KOPT-K1 (cell line): ENCODE data around the gene ANXA11.
"Not testable (repeated sequence)": the region's sequence is repeated elsewhere in the genome, so short reads cannot be mapped to it uniquely, and the experiment has no call there.

Experiments
- H3K27ac ChIP-seq: fragments of 200-600 bp; sonication (generic); 2 replicates; pipeline ENCODE4 v1.5.1; 2016; ENCODE audit warnings: antibody characterized with exemption, mild to moderate bottlenecking, low read depth, low read length; ENCODE audit not compliant: poor library complexity, severe bottlenecking
- H3K36me3 ChIP-seq: fragments of 200-600 bp; sonication (generic); 2 replicates; pipeline ENCODE4 v1.5.1; 2017; ENCODE audit warnings: antibody characterized with exemption, mild to moderate bottlenecking, low read length, moderate library complexity; ENCODE audit not compliant: insufficient read depth
- H3K9me3 ChIP-seq: fragments of 200-600 bp; sonication (generic); 2 replicates; pipeline ENCODE4 v1.5.1; 2017; ENCODE audit warnings: antibody characterized with exemption, low read length, mild to moderate bottlenecking; ENCODE audit not compliant: insufficient read depth, poor library complexity, severe bottlenecking

ANXA11 gene

DNA sequence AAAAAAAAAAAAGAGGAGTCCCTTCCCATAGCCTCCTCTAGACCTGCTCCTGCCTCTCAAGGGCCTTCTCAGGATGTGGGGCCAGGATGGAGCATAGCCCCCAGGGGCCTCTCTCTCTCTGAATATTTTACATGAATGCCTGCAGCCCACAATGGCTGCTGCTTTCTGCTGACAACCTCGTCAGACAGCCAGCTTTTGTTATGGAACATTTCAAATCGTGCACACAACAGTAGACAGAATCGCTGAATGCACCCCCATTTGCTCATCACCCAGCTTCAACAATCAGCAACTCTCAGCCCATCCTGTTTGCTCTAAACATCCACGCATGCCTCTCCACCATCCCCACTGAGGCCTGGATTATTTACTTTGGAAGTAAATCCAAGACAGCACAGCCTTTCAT is 67.4 kb downstream of the ANXA11 start:
- H3K9me3 ChIP-seq, result no peaks in the 10 kb centered on the region
- no peaks in the 10 kb centered on the region for H3K36me3 ChIP-seq
- H3K27ac ChIP-seq, result no peak overlapping the region

DNA sequence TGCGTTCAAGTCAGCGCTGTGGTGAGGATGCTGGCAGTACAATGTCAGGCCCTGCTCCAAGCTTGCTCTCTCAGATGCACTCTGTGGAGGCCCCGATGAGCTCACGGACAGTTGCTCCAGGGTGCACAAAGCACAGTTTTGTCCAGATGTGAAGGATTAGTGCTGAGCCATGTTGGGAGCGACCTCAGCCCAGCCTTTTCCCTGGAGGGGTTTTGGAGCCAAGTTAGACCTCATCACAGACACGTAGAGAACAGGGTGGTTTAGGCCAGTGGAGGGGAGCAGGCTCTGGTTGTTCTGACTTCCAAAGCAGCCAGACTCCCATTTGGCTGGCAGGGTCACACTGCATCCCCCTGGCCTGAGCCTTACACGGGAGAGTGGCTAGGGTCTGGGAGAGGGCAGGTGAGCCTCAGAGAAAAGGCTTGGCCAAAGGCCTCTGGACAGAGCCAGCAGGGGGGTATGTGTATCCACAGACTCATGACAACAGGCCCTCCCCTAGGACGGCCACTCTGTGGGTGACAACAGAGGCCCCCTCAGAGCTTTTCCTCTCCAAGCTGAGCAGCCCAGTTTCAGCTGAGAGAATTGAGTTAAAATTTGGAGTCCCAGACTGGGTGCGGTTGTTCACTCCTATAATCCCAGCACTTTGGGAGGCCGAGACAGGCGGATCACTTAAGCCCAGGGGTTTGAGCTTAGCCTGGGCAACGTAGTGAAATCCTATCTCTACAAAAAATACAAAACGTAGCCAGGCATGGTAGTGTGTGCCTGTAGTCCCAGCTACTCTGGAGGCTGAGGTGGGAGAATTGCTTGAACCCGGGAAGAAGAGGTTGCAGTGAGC is 68.1 kb downstream of the ANXA11 start:
- Histone ChIP-seq H3K36me3 (no peaks in the 10 kb centered on the region), H3K27ac (no peak overlapping the region), H3K9me3 (no peaks in the 10 kb centered on the region)

- Histone ChIP-seq H3K36me3 (no peaks in the 10 kb centered on the region), H3K27ac (no peak overlapping the region), H3K9me3 (no peaks in the 10 kb centered on the region)
These were observed 69.2 kb downstream of the ANXA11 start for GRCh38 chr10:80136134-80136571.

DNA sequence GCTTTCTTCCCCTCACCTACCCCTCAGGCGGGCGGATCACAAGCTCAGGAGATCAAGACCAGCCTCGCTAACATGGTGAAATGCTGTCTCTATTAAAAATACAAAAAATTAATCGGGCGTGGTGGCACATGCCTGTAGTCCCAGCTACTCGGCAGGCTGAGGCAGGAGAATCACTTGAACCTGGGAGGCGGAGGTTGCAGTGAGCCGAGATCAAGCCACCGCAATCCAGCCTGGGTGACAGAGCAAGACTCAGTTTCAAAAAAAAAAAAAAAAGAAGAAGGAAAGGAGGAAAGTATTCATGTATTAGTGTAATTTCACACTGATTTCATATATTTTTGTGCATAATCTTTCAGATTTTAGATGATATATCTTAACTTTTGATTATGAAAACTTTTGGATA is 71.7 kb downstream of the ANXA11 start:
- not testable (repeated sequence) for H3K27ac ChIP-seq, H3K9me3 ChIP-seq, H3K36me3 ChIP-seq

GRCh38 chr10:80133206-80133605 is 72.1 kb downstream of the ANXA11 start:
- Histone ChIP-seq H3K27ac (no peak overlapping the region), H3K9me3 (no peaks in the 10 kb centered on the region), H3K36me3 (no peaks in the 10 kb centered on the region)

GRCh38 chr10:80132299-80133139 is 72.8 kb downstream of the ANXA11 start, which contains the start of gene PLAC9:
Gene PLAC9, plus strand, starts transcription at chr10:80132730. Its CDS starts 33 bp downstream, at chr10:80132763.
- Histone ChIP-seq H3K36me3 (no peaks in the 10 kb centered on the region), H3K9me3 (no peaks in the 10 kb centered on the region), H3K27ac (no peak within 1 kb of the TSS)

DNA sequence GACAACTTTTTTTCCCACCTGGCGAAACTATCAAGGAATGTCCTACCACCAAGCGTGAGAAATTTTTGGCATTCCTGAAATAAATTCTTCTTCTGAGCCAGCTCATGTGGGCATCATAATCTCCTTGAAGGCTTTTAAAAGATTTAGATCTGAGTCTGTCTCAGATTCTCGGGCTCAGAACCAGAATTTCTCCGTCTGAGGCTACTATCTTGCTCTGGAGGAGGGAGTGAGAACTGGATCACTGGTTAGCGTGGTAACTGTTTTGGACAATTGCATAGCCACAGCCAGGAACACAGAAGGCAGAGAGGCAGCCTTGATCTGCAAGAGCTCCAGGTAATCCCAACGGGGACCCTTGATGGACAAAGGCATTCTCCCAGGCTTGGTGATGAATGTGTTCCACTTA is 73.8 kb downstream of the ANXA11 start:
- Histone ChIP-seq H3K36me3 (no peaks in the 10 kb centered on the region), H3K27ac (no peak overlapping the region), H3K9me3 (no peaks in the 10 kb centered on the region)

DNA sequence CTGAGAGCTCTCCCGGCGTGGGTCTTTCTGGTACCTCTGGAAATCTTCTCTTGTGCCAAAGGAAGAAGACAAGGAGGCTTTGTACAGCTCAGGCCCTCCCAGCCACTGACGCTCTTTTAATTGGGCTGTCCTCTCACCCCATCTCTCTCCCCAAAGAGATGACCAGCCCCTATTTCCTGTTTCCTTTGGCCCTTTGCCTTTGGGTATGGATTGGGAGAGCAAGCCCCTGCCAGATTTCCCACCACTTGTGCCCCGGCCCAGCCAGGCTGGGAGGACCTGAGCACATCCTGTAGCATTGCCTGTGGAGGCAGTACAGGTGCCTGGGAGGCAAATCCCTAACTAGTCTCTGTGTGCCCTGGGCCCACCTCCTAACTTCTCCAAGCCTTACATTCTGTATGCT is 78.5 kb downstream of the ANXA11 start:
- no peak overlapping the region for H3K27ac ChIP-seq
- H3K36me3 ChIP-seq, result no peaks in the 10 kb centered on the region
- no peaks in the 10 kb centered on the region for H3K9me3 ChIP-seq

DNA sequence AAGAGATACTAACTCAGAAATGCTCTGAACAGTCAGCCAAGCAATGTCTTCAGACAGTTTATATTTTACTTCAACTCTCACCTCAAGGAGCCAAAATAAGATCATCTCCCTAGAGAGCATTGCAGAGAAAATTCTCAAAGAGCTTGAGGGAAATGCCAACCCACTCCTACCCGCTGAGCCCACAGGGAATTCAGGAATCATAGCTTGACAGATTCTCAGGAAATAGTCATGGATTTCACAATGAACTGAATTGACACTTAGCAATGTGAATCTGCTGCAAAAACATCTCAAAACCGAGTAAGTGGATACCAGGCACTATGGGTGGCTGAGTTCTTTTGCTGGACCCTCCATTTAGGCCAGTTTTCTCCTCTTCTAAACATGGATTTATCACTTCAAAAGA is 82.6 kb downstream of the ANXA11 start:
- H3K9me3 ChIP-seq, result no peaks in the 10 kb centered on the region
- no peak overlapping the region for H3K27ac ChIP-seq
- H3K36me3 ChIP-seq, result no peaks in the 10 kb centered on the region

DNA sequence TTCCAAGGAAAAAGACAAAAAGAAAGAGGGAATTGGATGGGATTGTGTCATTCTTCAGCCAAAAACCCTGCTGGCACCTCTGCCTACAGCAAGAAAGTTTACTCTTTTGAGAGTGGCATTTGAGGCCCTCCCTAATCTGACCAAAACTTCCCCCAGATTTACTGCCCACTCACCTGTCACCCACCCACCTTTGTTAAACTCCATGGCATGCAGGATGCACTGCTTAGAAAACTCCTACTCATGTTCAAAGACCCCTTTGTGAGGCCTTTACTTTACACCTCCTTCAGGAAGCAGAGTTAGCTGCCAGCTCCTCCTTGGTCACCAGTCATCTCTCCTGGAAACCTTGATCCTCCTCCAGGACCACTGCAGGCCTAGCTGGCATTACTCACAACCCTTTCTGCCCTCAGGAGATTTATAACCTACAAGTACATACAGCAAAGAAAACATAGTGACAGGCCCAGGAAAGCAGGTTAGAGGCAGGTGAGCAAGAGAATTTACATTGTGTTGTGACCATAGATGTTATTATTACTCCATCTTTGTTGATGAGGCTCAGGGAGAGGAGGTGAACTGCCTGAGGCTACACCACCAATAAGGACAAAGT is 83.1 kb downstream of the ANXA11 start:
- H3K27ac ChIP-seq, result no peak overlapping the region
- H3K9me3 ChIP-seq, result no peaks in the 10 kb centered on the region
- H3K36me3 ChIP-seq, result no peaks in the 10 kb centered on the region

DNA sequence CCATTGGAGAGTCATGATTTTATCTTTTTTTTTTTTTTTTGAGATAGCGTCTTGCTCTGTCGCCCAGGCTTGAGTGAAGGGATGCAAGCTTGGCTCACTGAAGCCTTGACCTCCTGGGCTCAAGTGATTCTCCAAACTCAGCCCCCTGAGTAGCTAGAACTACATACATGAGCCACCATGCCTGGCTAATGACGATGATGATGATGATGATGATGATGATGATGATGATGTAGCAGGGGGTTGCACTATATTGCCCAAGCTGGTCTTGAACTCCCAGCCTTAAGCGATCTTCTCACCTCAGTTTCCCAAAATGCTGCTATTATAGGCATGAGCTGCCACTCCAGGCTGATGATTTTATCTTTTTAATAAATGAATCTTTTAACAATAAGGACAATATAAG is 86.7 kb downstream of the ANXA11 start:
- H3K36me3 ChIP-seq, result no peaks in the 10 kb centered on the region
- no peaks in the 10 kb centered on the region for H3K9me3 ChIP-seq
- no peak overlapping the region for H3K27ac ChIP-seq

DNA sequence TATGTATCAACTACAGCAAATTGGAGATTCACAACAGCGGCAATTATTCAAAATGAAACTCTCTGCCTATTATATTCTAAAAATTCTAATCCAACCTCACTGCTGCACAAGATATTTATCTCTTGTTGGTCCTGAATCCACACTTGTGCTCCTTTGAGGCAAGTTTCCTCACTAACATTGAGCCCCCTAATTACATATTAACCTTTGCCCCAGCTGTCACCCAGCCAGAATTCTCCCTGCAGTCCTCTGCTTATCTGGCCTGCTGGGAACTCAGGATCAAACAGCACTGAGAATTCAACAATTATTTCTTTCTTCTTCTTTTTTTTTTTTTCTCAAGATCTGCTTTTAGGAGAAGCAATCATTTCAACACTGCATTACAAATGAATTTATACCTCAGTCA is 94.4 kb downstream of the ANXA11 start:
- H3K9me3 ChIP-seq, result peaks cover 27% of the 10 kb centered on the region
- no peak overlapping the region for H3K27ac ChIP-seq

DNA sequence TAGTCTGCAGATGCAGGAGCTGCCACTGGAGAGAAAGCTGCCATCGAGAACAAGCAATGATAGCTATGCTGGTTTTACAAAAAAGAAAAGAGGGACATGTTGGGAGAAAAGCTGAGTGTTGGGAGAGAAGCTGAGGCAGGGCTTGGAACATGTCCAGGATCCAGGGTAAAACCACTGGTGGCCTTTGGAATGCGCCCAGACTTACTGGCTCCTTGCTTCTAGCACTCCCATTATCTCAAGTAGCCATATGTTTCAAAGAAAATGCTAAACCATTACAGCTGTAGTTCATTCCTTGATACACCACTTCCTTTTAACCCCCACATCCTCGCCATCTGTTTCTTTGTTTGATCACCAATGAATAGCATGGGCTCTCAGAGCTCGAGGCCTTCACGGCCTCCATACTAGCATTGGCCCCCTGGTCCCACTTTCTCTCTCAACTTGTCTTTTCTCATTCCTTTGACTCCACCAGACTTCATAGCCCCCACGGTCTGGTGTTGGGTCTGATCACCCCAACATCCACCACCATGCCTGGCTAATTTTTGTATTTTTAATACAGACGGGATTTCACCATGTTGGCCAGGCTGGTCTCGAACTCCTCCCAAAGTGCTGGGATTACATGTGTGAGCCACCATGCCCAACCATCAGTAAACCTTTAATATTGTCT is 96.6 kb downstream of the ANXA11 start:
- Histone ChIP-seq H3K9me3 (peaks cover 27% of the 10 kb centered on the region), H3K27ac (no peak overlapping the region), H3K36me3 (no peaks in the 10 kb centered on the region)

More for the DNA sequence above, 94.4 kb downstream of the ANXA11 start:
- no peaks in the 10 kb centered on the region for H3K36me3 ChIP-seq

DNA sequence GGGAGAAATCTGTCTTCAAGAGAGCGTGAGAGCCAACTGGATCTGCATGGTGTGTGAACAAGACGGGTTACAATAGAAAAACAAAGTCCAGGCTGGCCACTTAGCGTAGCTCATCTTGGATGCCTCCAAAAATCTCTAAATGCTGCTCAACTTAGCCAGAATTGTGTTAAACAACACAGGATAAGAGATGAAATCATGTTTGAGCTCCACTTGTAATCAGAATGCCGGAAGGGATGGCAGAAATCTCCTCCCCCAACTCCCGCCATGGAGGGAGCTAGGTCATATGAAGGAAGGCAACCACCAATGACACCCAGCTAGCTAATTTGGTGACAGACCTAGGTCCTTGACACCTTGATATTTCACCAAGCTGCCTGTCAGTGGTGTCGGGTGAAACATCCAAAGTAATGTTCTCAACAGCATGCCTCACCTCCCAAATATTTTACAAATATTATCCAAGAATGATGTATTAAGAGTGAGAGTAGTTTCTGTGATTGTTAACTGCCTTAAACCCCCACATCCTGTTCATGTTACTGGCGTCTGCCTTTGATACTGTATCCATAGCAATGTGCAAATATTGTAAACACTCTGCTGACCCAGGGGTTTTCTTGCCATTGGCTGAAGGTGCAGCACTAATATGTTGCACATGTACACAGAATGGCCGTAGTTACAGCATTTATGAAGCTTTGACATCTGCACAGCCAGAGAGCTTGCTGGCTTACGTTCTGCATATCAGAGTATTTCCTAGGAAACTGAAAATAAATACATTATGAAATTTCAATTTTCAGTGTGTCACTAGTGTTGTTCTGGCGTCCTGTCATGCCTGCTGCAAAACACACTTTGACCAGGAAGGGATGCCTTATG is 101.0 kb downstream of the ANXA11 start:
- no peaks in the 10 kb centered on the region for H3K36me3 ChIP-seq
- H3K27ac ChIP-seq, result no peak overlapping the region
- peaks cover 18% of the 10 kb centered on the region for H3K9me3 ChIP-seq
